ENCODE measurements around the gene DUSP22.

Gene DUSP22

DNA sequence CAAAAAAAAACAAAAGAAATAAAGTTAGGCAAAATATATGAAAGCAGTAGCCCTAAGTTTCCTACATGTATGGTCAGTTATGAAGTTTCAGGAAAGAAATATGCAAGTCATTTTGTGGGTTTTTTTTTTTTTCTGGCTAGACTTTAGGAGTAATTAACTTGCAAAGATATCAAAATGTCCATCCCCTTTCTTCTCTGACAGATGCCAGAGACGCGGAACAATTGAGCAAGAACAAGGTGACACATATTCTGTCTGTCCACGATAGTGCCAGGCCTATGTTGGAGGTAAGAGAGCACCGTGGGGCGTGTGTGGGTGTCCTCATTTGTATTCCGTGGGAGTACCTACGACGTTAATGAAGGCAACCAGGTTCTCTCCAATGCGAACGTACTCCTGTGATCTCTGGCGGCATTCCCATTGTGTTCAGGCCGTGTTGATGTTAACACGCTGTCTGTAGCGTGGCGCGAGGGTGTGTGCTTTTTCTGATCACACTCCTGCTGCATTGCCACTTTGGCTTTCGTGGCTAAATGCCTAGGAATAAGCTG, 19.5 kb downstream of the DUSP22 start:
- no peak for DNase-seq

GRCh38 chr6:313087-313486, 20.8 kb downstream of the DUSP22 start:
- no peak for DNase-seq

DNA sequence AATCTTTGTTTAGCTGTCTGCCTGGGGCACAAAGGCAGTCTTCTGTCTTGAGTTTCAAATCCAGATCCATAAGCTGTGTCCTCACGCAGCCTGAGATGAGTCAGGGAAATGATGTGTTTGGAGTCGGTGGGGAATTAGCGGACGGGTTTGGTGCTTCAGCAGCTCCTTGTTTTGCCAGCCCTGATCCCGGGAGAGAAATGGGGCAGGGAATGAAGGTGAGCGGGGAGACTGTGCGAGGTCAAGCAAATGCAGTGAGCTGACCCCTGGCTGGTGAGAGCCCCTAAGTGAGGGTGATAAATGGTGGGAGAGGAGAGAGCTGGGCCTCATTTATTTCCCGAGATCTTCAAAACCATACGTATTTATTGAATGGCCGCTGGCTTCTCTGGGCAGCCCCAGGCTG, 21.6 kb downstream of the DUSP22 start:
- no peak for DNase-seq

DNA sequence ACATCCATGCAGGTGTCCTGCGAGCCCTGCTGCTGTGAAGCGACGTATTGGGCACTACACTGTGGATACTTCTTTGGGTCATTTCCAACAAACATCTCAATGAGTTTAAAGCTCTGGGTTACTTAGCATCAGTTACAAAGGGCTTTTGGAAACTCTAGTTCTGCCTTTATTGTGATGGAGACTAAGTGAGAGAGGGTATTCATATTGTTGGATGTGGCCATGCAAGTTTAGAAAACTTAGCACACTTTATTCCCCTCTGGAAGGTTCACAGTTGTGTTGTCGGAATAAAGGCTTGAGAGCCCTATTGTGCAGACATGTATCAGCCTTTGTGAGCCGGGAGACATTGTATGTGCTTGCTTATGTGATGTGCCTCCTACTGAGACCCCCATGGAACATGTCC, 22.1 kb downstream of the DUSP22 start:
- DNase-seq, result no peak

DNA sequence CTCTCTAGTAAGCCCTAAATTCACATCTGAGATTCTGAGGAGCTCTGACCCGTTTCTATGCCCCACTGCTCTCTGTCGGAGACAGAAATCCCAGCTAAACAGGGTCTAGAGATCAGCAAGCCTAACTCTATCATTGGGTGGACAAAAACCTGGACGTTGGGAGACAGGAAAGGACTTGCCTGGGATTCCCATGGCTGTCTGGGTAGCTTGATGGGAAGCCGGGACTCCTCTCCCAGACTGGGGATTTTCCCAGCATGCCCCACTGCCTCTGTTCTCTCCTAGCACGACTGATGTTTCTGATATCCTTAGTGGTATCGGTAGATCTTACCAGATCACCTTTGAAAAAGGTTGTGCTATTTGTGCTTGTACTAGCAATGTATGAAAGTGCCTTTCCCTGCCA, 22.9 kb downstream of the DUSP22 start:
- DNase-seq, result no peak

GRCh38 chr6:315921-316752, 23.9 kb downstream of the DUSP22 start:
- DNase-seq, result no peak

- no peak for DNase-seq
Observed at GRCh38 chr6:316753-317038, 24.4 kb downstream of the DUSP22 start.

- DNase-seq, result no peak
Observed at GRCh38 chr6:317060-317447, 24.8 kb downstream of the DUSP22 start.

DNA sequence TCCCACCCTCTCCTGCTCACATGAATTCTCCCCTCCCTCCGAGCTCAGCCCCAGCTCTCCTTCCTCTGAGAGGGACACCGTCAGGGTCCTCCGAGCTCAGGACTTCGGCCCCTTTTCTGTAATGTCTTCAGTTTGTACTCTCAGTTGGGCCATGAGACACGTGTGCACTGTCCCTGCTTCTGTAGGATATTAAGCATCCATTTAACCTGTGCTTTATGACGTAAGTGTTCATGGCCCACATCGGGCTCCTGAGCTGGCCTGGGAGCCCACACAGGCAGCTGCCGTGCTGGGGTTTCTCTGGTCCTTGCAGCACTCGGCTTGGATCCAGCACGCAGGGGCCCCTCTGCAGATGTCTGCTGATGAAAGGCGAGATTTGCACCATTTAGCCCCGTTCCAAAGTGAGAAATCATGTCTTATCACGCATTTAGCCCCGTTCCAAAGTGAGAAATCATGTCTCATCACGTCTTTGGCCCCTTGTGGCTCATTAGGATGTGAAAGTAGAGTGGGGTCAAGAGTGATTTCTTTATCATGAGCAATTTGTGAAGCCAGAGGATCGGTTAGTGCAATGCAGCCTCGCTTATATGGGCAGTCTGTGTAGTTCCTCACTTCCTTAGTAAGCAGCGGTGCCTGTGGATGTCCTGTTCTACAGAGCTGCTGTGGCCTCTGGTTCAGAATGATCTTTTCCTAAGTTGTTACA, 25.3 kb downstream of the DUSP22 start:
- no peak for DNase-seq

DNA sequence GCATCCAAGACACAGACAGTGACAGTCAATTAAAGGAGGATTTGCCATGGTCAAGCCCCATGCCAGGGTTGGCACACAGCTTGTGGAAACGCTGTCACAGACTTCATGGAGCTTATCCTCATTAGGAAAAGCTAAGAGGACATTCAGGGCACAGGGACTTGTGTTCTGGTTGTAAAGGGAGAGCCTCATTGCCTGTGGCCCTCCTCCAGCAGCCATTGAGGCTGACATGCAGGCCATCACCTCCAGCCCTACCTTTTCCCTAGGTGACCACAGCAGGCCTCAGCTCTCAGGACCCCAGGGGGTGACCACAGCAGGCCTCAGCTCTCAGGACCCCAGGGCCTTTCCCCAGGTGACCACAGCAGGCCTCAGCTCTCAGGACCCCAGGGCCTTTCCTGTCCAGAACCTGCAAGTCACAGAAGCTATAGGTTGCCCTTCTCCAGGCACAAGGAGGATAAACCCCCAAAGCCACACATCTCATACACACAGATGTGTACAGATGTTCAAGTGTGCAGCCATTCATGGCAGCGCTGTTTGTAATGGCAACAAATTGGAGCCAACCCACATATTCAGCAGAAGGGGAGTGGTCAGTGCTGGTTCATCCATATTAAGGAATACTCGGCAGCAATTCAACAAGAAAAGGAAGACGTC, 26.1 kb downstream of the DUSP22 start:
- DNase-seq, result no peak

GRCh38 chr6:319177-320131, 27.2 kb downstream of the DUSP22 start:
- DNase-seq, result no peak

GRCh38 chr6:320351-321157, 28.3 kb downstream of the DUSP22 start:
- no peak for DNase-seq

DNA sequence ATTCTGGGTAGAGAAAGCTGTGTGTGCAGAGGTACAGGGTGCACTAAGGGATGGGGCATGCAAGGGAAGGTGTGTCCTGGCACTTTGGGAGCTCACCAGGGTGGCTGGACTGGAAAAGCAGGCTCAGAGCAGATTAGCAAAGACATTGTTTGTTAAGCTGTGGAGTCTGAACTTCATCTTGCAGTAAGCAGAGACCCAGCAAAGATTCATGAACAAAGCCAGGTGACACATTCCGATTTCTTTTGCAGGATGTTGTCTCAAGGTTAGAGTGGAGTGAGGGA, 28.8 kb downstream of the DUSP22 start:
- no peak for DNase-seq

GRCh38 chr6:321536-322258, 29.4 kb downstream of the DUSP22 start:
- no peak for DNase-seq

DNA sequence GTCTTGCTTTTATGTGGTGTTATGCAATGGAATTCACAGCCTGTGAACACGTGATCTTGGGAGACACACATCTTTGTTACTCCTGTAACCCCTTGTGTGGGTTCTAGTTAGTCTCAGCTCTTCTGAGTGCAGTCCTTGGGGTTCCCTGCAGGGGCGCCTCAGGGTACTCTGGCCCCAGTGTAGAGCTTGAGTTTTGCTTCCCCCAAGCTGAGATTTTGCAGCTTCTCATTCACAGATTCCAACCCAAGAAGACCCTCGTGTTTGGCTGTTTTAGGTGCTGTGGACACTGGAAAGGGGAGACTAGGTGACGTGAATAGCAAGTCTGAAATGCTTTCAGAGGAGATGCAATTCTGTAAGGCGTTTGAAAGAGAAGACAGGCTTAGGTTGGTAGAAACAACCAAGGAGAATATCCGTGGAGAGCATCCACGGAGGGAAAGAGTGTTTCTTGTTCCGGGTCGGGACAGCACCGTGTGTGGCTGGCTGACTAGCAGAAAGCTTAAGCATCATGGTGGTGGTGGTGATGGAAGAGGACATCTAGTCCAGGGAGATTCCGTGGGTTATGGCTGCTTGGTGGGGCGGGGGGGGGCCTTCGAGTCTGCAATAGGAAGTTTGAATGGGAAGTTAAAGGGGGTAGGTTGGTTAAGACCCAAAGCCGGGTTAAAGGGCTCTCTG, 30.1 kb downstream of the DUSP22 start:
- DNase-seq, result no peak

- no peak for DNase-seq
Observed at GRCh38 chr6:322940-323729, 30.8 kb downstream of the DUSP22 start.

DNA sequence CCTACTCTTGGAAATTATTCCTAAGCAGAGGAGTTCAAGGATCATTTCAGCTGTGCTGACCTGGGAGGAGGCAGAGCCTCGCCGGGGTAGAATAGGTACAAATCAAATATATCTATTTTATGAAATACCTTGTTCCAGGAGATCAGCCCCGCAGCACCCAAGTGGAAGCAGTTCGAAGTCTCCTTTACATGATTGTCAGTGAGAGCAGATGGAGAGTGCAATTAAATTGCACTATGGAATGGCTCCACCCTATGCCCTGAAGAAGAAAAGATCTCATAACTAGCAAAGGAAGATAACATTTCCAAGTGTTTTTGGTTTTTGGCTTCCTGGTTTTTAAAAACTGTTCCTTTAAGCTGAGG, 31.4 kb downstream of the DUSP22 start:
- no peak for DNase-seq

GRCh38 chr6:324116-324728, 31.9 kb downstream of the DUSP22 start:
- no peak for DNase-seq

DNA sequence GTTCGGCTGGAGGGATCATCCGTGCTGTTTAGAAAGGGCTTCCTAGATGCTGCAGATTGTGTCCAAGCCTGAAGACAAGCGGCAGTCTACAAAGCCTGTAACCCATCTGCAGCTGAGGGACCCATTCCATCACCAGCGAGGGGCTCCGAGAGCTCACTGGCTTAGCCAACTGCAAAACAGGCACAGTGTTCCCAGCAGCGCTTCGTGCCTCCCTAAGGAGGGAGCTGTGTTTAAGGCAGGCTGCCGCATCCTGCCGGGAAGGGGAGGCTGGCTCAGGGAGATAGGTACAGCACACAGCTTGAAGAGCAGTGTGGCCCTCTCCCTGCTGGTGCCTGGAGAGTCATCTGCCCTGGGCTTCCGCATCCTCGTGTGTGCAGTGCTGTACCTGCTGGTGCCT, 32.4 kb downstream of the DUSP22 start:
- DNase-seq, result no peak
